HEK293T (cell line): Measurements from ENCODE around the gene CISD3.
A peak's percentile ranks its signal among the peaks of the same experiment; 100 is the strongest.

ENCODE experiments used
- CTCF ChIA-PET: fragments of 350-600 bp; formaldehyde crosslinking; extraction: SDS; loops from one replicate; lab custom pipeline; 2021; ENCODE audit warnings: antibody characterized with exemption, inconsistent platforms; lab: Yijun Ruan, JAX
- POLR2A ChIA-PET: fragments of 350-600 bp; formaldehyde crosslinking; extraction: SDS; loops from one replicate; lab custom pipeline; 2020; ENCODE audit warnings: antibody characterized with exemption, inconsistent platforms; lab: Yijun Ruan, JAX
- DNase-seq: peaks from one replicate; pipeline ENCODE4 v3.0.0; 2012; ENCODE audit warnings: mixed read lengths; ENCODE audit errors: extremely low spot score
- ARNT ChIP-seq: fragments of 450-650 bp; IDR thresholded peaks from 2 replicates; pipeline ENCODE4 v1.6.1; 2017; ENCODE audit warnings: mild to moderate bottlenecking
- BHLHE40 ChIP-seq: fragments of 450-650 bp; IDR thresholded peaks from 2 replicates; pipeline ENCODE4 v1.6.1; 2016; ENCODE audit warnings: mild to moderate bottlenecking, moderate library complexity, borderline replicate concordance
- CTBP1 ChIP-seq: fragments of 450-650 bp; IDR thresholded peaks from 2 replicates; pipeline ENCODE4 v1.6.1; 2016; ENCODE audit warnings: borderline replicate concordance
- ELF4 ChIP-seq: fragments of 450-650 bp; IDR thresholded peaks from 2 replicates; pipeline ENCODE4 v1.6.1; 2017; ENCODE audit warnings: antibody characterized with exemption
- FOXA1 ChIP-seq: fragments of 450-650 bp; IDR thresholded peaks from 2 replicates; pipeline ENCODE4 v1.6.1; 2016; ENCODE audit warnings: mild to moderate bottlenecking
- FOXK2 ChIP-seq: fragments of 450-650 bp; IDR thresholded peaks from 2 replicates; pipeline ENCODE4 v1.6.1; 2016; ENCODE audit warnings: mild to moderate bottlenecking
- FOXM1 ChIP-seq: fragments of 450-650 bp; IDR thresholded peaks from 2 replicates; pipeline ENCODE4 v1.6.1; 2017; ENCODE audit warnings: mild to moderate bottlenecking, borderline replicate concordance
- HDGF ChIP-seq: fragments of 450-650 bp; IDR thresholded peaks from 2 replicates; pipeline ENCODE4 v1.6.1; 2017; ENCODE audit warnings: antibody characterized with exemption, borderline replicate concordance
- L3MBTL2 ChIP-seq: fragments of 450-650 bp; conservative IDR thresholded peaks from 2 replicates; pipeline ENCODE4 v1.6.1; 2016; ENCODE audit warnings: mild to moderate bottlenecking
- LEF1 ChIP-seq: fragments of 450-650 bp; IDR thresholded peaks from 2 replicates; pipeline ENCODE4 v1.6.1; 2017; ENCODE audit warnings: mild to moderate bottlenecking, borderline replicate concordance
- NFRKB ChIP-seq: fragments of 450-650 bp; IDR thresholded peaks from 2 replicates; pipeline ENCODE4 v1.6.1; 2016; ENCODE audit warnings: mild to moderate bottlenecking, moderate library complexity
- SP1 ChIP-seq: fragments of 450-650 bp; IDR thresholded peaks from 2 replicates; pipeline ENCODE4 v1.6.1; 2017
- SUZ12 ChIP-seq: fragments of 450-650 bp; IDR thresholded peaks from 2 replicates; pipeline ENCODE4 v1.6.1; 2016; ENCODE audit warnings: mild to moderate bottlenecking
- TARDBP ChIP-seq: fragments of 450-650 bp; IDR thresholded peaks from 2 replicates; pipeline ENCODE4 v1.6.1; 2016
- ZNF384 ChIP-seq: fragments of 450-650 bp; IDR thresholded peaks from 2 replicates; pipeline ENCODE4 v1.6.1; 2016
- TF ChIP-seq, protein P1 (sequence below): fragments of 450-650 bp; IDR thresholded peaks from 2 replicates; pipeline ENCODE4 v1.6.1; 2016

CISD3 gene

GRCh38 chr17:38702916-38703741 lies 27.0 kb upstream of the CISD3 start:
- no peak for TF ChIP-seq FOXA1
- DNase-seq, result no peak
- ChIA-PET POLR2A (interaction anchor here (1.2 to 2.8 kb wide), 7 partner anchors 13 to 151 kb away, joined by 3 to 12 read pairs (median 6); partner anchors contain the start of genes CISD3, PSMB3 and RPL23), CTCF (no interaction called here)

DNA sequence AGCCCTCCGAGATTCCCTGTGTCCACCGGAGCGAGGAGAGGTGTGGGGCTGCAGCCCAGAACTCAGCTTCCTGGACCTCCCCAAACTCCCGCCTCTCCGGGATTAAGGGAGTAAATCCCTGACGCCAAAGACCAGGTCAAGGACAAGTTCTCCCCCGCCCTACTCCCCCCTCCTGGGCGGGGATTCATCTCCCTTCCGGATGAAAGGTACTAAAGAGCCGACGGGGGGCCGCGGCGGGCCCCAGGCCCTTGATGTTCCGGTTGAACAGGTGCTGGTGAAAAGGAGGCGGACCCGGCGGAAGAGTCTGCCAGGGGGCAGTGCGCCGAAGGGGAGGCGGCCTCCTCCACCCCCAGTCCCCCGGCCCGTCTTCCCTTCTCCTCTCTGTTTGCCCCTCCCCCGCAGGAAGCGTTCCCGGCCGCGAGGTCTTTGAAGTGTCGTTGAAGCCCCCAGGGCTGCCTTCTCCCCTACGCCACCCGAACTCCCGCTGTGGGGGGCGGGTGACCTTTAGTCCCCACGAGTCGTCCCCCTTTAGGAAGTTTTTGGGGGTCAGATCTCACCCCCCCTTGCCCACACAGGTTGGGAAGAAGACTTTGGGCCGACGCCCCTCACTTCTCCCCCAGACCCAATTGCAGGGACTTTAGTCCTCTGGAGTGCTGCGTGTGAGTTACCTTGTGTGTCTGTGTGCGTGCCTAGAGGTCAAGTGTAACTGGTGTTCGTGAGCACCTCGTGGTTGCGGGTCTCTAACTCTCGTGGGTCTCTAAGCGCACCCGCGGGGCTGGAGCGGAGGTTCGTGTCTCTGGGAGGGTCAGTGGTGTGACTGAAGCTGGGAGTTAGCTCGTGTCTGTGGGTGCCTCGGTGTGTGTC lies 26.2 kb upstream of the CISD3 start:
- ChIA-PET POLR2A (interaction anchor here (0.7 to 2.8 kb wide), 18 partner anchors 8 to 166 kb away, joined by 3 to 12 read pairs (median 5); partner anchors contain the start of genes CISD3, EPOP, LASP1 and PSMB3), CTCF (interaction anchor here (1.1 kb wide), 1 partner anchor 27 kb away, joined by 3 read pairs; no protein-coding TSS in a partner anchor)
- DNase-seq, result peak; percentile 27
- TF ChIP-seq FOXA1 (no peak), L3MBTL2 (peak; percentile 60), TARDBP (peak; percentile 27; the same call in 1 of the 2 replicates)

- TF ChIP-seq TARDBP, result no peak
- no peak for TF ChIP-seq ELF4
- TF ChIP-seq L3MBTL2, result no peak
These were observed 25.3 kb upstream of the CISD3 start, which contains the start of gene MLLT6 for GRCh38 chr17:38704606-38705522. Gene MLLT6 (plus strand): TSS chr17:38705273. CDS start chr17:38705633, 360 bp downstream.

DNA sequence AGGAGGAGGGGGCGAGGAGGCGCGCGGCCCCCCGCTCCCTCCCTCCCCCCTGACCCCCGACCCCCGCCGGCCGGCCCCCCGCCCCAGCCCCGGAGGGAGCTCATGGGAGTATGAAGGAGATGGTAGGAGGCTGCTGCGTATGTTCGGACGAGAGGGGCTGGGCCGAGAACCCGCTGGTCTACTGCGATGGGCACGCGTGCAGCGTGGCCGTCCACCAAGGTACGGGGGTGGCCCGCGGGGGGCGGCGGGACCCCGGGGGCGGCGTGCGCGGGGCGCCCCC lies 24.7 kb upstream of the CISD3 start:
- ChIA-PET POLR2A (interaction anchor here (1.0 to 2.8 kb wide), 15 partner anchors 9 to 164 kb away, joined by 3 to 12 read pairs (median 7); partner anchors contain the start of genes EPOP, LASP1 and PSMB3), CTCF (interaction anchor here (0.6 to 1.1 kb wide), 2 partner anchors 29 to 41 kb away, joined by 3 read pairs; no protein-coding TSS in a partner anchor)
- TF ChIP-seq ELF4, result no peak
- TF ChIP-seq ZNF384, result no peak
- no peak for TF ChIP-seq SP1
- TF ChIP-seq ARNT, result no peak
- TF ChIP-seq SUZ12, result no peak
- no peak for TF ChIP-seq FOXM1
- TF ChIP-seq FOXA1, result no peak
- no peak for TF ChIP-seq FOXK2
- TF ChIP-seq NFRKB, result no peak
- TF ChIP-seq TARDBP, result no peak
- TF ChIP-seq, protein P1, sequence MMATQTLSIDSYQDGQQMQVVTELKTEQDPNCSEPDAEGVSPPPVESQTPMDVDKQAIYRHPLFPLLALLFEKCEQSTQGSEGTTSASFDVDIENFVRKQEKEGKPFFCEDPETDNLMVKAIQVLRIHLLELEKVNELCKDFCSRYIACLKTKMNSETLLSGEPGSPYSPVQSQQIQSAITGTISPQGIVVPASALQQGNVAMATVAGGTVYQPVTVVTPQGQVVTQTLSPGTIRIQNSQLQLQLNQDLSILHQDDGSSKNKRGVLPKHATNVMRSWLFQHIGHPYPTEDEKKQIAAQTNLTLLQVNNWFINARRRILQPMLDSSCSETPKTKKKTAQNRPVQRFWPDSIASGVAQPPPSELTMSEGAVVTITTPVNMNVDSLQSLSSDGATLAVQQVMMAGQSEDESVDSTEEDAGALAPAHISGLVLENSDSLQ, result no peak
- no peak for TF ChIP-seq L3MBTL2
- TF ChIP-seq BHLHE40, result no peak
- TF ChIP-seq LEF1, result no peak
- no peak for TF ChIP-seq CTBP1
- TF ChIP-seq HDGF, result no peak
- DNase-seq, result no peak

More at GRCh38 chr17:38704606-38705522, 25.3 kb upstream of the CISD3 start, which contains the start of gene MLLT6:
- POLR2A ChIA-PET, result interaction anchor here (0.7 to 2.8 kb wide), 18 partner anchors 9 to 165 kb away, joined by 3 to 12 read pairs (median 5); partner anchors contain the start of genes EPOP, LASP1, PSMB3 and RPL23
- peak; percentile 69 for DNase-seq
- CTCF ChIA-PET, result interaction anchor here (0.6 to 1.1 kb wide), 2 partner anchors 28 to 40 kb away, joined by 3 read pairs; no protein-coding TSS in a partner anchor

GRCh38 chr17:38705803-38706504 lies 24.2 kb upstream of the CISD3 start:
- no peak for DNase-seq
- TF ChIP-seq FOXM1 (0 out of 2 replicates have a peak, but pooled peaks have one; percentile 7), L3MBTL2 (peak; percentile 44; the same call in 1 of the 2 replicates)
- TF ChIP-seq, protein P1, result no peak
- POLR2A ChIA-PET, result interaction anchor here (0.6 to 2.6 kb wide), 13 partner anchors 8 to 164 kb away, joined by 3 to 12 read pairs (median 6); partner anchors contain the start of genes LASP1 and PSMB3
- CTCF ChIA-PET, result interaction anchor here (0.5 to 1.2 kb wide), 2 partner anchors 23 to 211 kb away, joined by 3 read pairs; no protein-coding TSS in a partner anchor
